Measurements from ENCODE around the gene OVOL1.

DNA sequence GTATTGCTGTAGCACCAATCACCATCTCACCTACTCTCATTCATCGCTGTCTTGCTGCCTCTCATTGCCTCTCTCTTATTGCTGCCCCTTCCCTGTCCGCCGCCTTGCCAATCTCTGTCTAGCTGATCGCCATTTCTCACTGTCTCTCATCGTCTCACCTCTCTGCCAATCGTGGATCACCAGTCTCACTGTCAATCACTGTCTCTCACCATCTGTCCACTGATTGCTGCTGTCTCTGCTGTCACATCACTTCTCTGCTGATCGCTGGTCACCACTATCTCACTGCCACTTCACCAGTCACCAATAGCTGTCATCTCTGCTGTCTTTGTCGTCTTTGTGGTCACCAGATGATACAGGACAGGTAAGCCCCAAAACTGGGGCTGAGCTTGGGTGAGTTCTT, 45.7 kb upstream of the OVOL1 start:
- TF ChIP-seq CTCF (IDR thresholded peaks at IDR 0.05) (no peak), POLR2A (IDR thresholded peaks at IDR 0.05) (no peak)

Data from heart left ventricle (tissue), 13 donors.